ENCODE data around the gene ENTR1.

ENTR1 gene

DNA sequence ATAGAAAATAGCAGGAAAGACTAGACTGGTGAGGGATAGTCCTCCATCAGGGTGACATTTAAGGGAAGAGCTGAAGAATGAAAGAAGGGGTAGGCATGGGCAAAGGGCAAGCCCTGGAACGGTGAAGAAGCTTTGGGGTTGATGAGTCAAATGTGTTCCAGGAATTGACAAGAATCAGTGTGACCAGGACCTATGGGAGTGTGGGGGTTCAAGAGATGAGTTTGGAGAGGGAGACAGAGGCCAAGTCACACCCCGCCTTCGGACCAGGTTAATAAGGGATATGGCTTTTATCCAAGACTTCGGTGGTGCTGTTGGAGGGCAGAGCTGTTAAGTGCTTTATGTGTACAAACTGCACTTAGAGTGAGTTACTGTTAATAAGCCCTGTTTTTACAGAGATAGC, 964 bp upstream of the ENTR1 start:
- H3K9me3 ChIP-seq (ENCODE audit: control insufficient read depth, insufficient read depth, low read depth, low read length), result no peaks in the 10 kb centered on the region
- peak overlapping the region; percentile 75 for H3K4me3 ChIP-seq (ENCODE audit: low read depth, low read length)
- CTCF ChIA-PET, result interaction anchor here (0.7 to 1.6 kb wide), 6 partner anchors 11 to 220 kb away, joined by 3 to 12 read pairs (median 4); partner anchors contain the start of genes DNLZ and INPP5E
- H3K4me1 ChIP-seq (ENCODE audit: control insufficient read depth, insufficient read depth, low read length), result peaks cover 11% of the 10 kb centered on the region
- H3K36me3 ChIP-seq (ENCODE audit: control insufficient read depth in 2 of 2, insufficient read depth in 1 of 2, low read length in 2 of 2), result peaks cover 11 to 68% of the 10 kb centered on the region in 2 experiments
- TF ChIP-seq ZNF24 (tag by site-specific recombination; IDR thresholded peaks at IDR 0.05) (no peak), ZNF747 (tag by site-specific recombination; IDR thresholded peaks at IDR 0.05) (no peak)
- TF ChIP-seq, protein P1, sequence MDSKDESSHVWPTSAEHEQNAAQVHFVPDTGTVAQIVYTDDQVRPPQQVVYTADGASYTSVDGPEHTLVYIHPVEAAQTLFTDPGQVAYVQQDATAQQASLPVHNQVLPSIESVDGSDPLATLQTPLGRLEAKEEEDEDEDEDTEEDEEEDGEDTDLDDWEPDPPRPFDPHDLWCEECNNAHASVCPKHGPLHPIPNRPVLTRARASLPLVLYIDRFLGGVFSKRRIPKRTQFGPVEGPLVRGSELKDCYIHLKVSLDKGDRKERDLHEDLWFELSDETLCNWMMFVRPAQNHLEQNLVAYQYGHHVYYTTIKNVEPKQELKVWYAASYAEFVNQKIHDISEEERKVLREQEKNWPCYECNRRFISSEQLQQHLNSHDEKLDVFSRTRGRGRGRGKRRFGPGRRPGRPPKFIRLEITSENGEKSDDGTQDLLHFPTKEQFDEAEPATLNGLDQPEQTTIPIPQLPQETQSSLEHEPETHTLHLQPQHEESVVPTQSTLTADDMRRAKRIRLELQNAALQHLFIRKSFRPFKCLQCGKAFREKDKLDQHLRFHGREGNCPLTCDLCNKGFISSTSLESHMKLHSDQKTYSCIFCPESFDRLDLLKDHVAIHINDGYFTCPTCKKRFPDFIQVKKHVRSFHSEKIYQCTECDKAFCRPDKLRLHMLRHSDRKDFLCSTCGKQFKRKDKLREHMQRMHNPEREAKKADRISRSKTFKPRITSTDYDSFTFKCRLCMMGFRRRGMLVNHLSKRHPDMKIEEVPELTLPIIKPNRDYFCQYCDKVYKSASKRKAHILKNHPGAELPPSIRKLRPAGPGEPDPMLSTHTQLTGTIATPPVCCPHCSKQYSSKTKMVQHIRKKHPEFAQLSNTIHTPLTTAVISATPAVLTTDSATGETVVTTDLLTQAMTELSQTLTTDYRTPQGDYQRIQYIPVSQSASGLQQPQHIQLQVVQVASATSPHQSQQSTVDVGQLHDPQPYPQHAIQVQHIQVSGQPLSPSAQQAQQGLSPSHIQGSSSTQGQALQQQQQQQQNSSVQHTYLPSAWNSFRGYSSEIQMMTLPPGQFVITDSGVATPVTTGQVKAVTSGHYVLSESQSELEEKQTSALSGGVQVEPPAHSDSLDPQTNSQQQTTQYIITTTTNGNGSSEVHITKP (tag by site-specific recombination; IDR thresholded peaks at IDR 0.05), result peak; percentile 40
- POLR2A ChIA-PET, result interaction anchor here (1.0 to 1.3 kb wide), 5 partner anchors 8 to 48 kb away, joined by 3 to 9 read pairs (median 4); partner anchors contain the start of gene DNLZ
- peak overlapping the region; percentile 71; the same call in 1 of the 2 replicates for H3K27ac ChIP-seq (ENCODE audit: extremely low read depth, low read depth, low read length)

DNA sequence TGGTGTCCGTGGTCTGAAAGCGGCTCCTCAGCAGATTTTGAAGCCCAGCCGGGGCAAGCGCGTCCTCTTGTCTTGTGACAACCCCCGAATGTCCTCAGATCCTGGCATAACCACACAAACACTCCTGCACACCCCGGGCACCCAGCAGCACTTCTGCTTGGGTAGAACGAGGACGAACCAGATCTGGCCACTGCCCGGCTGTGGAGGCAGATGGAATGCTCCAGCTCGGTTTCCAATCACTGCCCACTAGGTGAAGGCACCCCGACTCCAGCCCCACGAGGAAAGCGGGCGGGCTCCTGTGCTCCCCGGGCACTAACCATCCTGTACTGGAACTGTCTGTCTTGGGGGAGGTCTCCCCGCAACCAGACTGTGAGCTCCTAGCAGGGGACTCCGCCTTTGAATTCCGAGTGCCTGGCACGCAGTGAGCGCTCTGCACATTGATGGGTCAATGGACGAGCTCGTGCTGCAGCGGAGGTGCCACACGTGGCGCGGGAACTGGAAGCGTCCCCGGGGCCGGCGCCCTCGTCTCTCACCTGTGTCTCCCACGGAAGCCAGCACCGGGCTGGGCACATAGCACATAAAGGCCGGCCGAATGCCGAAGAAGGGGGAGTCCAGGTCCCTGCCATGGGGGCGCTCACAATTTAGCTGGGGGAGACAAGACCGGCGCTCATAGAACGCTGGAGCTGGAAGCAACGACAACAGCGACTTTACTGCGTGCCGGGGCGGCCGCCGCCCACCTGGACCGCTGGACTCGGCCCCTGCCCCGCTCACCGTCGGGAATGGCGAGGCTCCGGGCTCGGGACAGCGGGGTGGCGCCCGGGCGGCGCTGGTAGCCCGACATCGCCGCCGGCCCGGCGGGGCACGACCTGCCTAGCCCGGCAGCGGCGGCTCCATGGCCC, 608 bp downstream of the ENTR1 start:
- CTCF ChIA-PET, result interaction anchor here (0.6 to 2.6 kb wide), 5 partner anchors 9 to 222 kb away, joined by 3 to 28 read pairs (median 4); no protein-coding TSS in a partner anchor
- peaks cover 12 to 68% of the 10 kb centered on the region in 2 experiments; a peak in 2 of 3 replicates for H3K36me3 ChIP-seq (ENCODE audit: control insufficient read depth in 2 of 2, insufficient read depth in 1 of 2, low read length in 2 of 2)
- peak; percentile 7; the same call in 1 of the 2 replicates for TF ChIP-seq ZBTB20 (tag by site-specific recombination; IDR thresholded peaks at IDR 0.05)
- TF ChIP-seq IKZF3 (tag by site-specific recombination; IDR thresholded peaks at IDR 0.05), result no peak
- 0 out of 2 replicates have a peak, but pooled peaks have one; percentile 16 for TF ChIP-seq ZNF10 (tag by site-specific recombination; IDR thresholded peaks at IDR 0.05)
- TF ChIP-seq ZNF169 (tag by site-specific recombination; IDR thresholded peaks at IDR 0.05), result no peak
- TF ChIP-seq SALL2 (tag by site-specific recombination; IDR thresholded peaks at IDR 0.05; ENCODE audit: borderline replicate concordance), result no peak
- no peak for TF ChIP-seq ZNF391 (tag by site-specific recombination; IDR thresholded peaks at IDR 0.05; ENCODE audit: borderline replicate concordance, low read depth)
- no peak for TF ChIP-seq ZNF248 (tag by site-specific recombination; IDR thresholded peaks at IDR 0.05)
- TF ChIP-seq, protein P2, sequence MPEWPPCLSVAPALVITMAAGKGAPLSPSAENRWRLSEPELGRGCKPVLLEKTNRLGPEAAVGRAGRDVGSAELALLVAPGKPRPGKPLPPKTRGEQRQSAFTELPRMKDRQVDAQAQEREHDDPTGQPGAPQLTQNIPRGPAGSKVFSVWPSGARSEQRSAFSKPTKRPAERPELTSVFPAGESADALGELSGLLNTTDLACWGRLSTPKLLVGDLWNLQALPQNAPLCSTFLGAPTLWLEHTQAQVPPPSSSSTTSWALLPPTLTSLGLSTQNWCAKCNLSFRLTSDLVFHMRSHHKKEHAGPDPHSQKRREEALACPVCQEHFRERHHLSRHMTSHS (tag by site-specific recombination; IDR thresholded peaks at IDR 0.05), result no peak
- TF ChIP-seq GLIS2 (tag by site-specific recombination; IDR thresholded peaks at IDR 0.05), result peak; percentile 26; the same call in 1 of the 2 replicates
- TF ChIP-seq ZNF623 (tag by site-specific recombination; IDR thresholded peaks at IDR 0.05), result no peak
- TF ChIP-seq, protein P3, sequence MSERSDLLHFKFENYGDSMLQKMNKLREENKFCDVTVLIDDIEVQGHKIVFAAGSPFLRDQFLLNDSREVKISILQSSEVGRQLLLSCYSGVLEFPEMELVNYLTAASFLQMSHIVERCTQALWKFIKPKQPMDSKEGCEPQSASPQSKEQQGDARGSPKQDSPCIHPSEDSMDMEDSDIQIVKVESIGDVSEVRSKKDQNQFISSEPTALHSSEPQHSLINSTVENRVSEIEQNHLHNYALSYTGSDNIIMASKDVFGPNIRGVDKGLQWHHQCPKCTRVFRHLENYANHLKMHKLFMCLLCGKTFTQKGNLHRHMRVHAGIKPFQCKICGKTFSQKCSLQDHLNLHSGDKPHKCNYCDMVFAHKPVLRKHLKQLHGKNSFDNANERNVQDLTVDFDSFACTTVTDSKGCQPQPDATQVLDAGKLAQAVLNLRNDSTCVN (tag by site-specific recombination; optimal IDR thresholded peaks at IDR 0.05), result peak; percentile 51
- 0 out of 2 replicates have a peak, but pooled peaks have one; percentile 9 for TF ChIP-seq KLF9 (tag by site-specific recombination; IDR thresholded peaks at IDR 0.05; ENCODE audit: low read depth)
- no peak for TF ChIP-seq ZNF146 (tag by site-specific recombination; IDR thresholded peaks at IDR 0.05)
- TF ChIP-seq ZNF239 (tag by site-specific recombination; IDR thresholded peaks at IDR 0.05), result no peak
- no peak for TF ChIP-seq ZBTB48 (tag by site-specific recombination; IDR thresholded peaks at IDR 0.05)
- TF ChIP-seq, protein P4, sequence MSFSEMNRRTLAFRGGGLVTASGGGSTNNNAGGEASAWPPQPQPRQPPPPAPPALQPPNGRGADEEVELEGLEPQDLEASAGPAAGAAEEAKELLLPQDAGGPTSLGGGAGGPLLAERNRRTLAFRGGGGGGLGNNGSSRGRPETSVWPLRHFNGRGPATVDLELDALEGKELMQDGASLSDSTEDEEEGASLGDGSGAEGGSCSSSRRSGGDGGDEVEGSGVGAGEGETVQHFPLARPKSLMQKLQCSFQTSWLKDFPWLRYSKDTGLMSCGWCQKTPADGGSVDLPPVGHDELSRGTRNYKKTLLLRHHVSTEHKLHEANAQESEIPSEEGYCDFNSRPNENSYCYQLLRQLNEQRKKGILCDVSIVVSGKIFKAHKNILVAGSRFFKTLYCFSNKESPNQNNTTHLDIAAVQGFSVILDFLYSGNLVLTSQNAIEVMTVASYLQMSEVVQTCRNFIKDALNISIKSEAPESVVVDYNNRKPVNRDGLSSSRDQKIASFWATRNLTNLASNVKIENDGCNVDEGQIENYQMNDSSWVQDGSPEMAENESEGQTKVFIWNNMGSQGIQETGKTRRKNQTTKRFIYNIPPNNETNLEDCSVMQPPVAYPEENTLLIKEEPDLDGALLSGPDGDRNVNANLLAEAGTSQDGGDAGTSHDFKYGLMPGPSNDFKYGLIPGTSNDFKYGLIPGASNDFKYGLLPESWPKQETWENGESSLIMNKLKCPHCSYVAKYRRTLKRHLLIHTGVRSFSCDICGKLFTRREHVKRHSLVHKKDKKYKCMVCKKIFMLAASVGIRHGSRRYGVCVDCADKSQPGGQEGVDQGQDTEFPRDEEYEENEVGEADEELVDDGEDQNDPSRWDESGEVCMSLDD (tag by site-specific recombination; IDR thresholded peaks at IDR 0.05), result no peak
- TF ChIP-seq, protein P5, sequence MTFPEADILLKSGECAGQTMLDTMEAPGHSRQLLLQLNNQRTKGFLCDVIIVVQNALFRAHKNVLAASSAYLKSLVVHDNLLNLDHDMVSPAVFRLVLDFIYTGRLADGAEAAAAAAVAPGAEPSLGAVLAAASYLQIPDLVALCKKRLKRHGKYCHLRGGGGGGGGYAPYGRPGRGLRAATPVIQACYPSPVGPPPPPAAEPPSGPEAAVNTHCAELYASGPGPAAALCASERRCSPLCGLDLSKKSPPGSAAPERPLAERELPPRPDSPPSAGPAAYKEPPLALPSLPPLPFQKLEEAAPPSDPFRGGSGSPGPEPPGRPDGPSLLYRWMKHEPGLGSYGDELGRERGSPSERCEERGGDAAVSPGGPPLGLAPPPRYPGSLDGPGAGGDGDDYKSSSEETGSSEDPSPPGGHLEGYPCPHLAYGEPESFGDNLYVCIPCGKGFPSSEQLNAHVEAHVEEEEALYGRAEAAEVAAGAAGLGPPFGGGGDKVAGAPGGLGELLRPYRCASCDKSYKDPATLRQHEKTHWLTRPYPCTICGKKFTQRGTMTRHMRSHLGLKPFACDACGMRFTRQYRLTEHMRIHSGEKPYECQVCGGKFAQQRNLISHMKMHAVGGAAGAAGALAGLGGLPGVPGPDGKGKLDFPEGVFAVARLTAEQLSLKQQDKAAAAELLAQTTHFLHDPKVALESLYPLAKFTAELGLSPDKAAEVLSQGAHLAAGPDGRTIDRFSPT (tag by site-specific recombination; IDR thresholded peaks at IDR 0.05), result 0 out of 2 replicates have a peak, but pooled peaks have one; percentile 27
- H3K27ac ChIP-seq (ENCODE audit: extremely low read depth, low read depth, low read length), result peak overlapping the region; percentile 89; the same call in 1 of the 2 replicates
- H3K4me3 ChIP-seq (ENCODE audit: low read depth, low read length), result peak overlapping the region; percentile 75
- H3K9me3 ChIP-seq (ENCODE audit: control insufficient read depth, insufficient read depth, low read depth, low read length), result no peaks in the 10 kb centered on the region
- H3K4me1 ChIP-seq (ENCODE audit: control insufficient read depth, insufficient read depth, low read length), result peaks cover 11% of the 10 kb centered on the region
- POLR2A ChIA-PET, result interaction anchor here (0.6 to 2.8 kb wide), 9 partner anchors 9 to 142 kb away, joined by 3 to 13 read pairs (median 3); no protein-coding TSS in a partner anchor

Measured in HEK293 (cell line).